ENCODE measurements around the gene DAGLA. TPM values are rescaled to one million over a fixed set of nuclear protein-coding genes. Genes with fewer than 3 reads are reported as not detected.

DAGLA gene
- total RNA-seq, 1 experiment from 2014 or later, result 3.1 TPM

- TF ChIP-seq, protein P1, sequence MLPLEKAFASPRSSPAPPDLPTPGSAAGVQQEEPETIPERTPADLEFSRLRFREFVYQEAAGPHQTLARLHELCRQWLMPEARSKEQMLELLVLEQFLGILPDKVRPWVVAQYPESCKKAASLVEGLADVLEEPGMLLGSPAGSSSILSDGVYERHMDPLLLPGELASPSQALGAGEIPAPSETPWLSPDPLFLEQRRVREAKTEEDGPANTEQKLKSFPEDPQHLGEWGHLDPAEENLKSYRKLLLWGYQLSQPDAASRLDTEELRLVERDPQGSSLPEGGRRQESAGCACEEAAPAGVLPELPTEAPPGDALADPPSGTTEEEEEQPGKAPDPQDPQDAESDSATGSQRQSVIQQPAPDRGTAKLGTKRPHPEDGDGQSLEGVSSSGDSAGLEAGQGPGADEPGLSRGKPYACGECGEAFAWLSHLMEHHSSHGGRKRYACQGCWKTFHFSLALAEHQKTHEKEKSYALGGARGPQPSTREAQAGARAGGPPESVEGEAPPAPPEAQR (CRISPR knock-in tag; IDR thresholded peaks at IDR 0.05), result no peak
- TF ChIP-seq, protein P2, sequence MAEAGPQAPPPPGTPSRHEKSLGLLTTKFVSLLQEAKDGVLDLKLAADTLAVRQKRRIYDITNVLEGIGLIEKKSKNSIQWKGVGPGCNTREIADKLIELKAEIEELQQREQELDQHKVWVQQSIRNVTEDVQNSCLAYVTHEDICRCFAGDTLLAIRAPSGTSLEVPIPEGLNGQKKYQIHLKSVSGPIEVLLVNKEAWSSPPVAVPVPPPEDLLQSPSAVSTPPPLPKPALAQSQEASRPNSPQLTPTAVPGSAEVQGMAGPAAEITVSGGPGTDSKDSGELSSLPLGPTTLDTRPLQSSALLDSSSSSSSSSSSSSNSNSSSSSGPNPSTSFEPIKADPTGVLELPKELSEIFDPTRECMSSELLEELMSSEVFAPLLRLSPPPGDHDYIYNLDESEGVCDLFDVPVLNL (CRISPR knock-in tag; IDR thresholded peaks at IDR 0.05; ENCODE audit: borderline replicate concordance, low read depth), result no peak
- TF ChIP-seq RORB (CRISPR knock-in tag; IDR thresholded peaks at IDR 0.05) (no peak), CREB1 (CRISPR knock-in tag; IDR thresholded peaks at IDR 0.05) (no peak)
These were observed 13.4 kb upstream of the DAGLA start (continued) for GRCh38 chr11:61666684-61667297.

GRCh38 chr11:61667684-61668305 lies 12.4 kb upstream of the DAGLA start:
- ChIA-PET CTCF (interaction anchor here (0.6 to 3.8 kb wide), 15 partner anchors 11 to 209 kb away, joined by 3 to 27 read pairs (median 4); partner anchors contain the start of gene SYT7), POLR2A (no interaction called here)
- ATAC-seq, result peak; percentile 49
- Mint-ChIP-seq H3K9me3 (no peaks in the 10 kb centered on the region), H3K4me1 (peaks cover 11% of the 10 kb centered on the region), H3K27ac (no peak overlapping the region), H3K27me3 (ENCODE audit: low read depth) (no peaks in the 10 kb centered on the region; the same call in 1 of the 2 replicates), H3K36me3 (no peaks in the 10 kb centered on the region), H3K4me3 (no peak overlapping the region)
- DNase-seq (ENCODE audit: low spot score), result no peak
- TF ChIP-seq PRDM15 (CRISPR knock-in tag; IDR thresholded peaks at IDR 0.05) (no peak), CREM (CRISPR knock-in tag; IDR thresholded peaks at IDR 0.05) (no peak), ATF6 (CRISPR knock-in tag; IDR thresholded peaks at IDR 0.05) (no peak), ZNF219 (CRISPR knock-in tag; IDR thresholded peaks at IDR 0.05; ENCODE audit: borderline replicate concordance) (no peak), FOXJ3 (CRISPR knock-in tag; IDR thresholded peaks at IDR 0.05; ENCODE audit: borderline replicate concordance) (no peak), NFE2L1 (CRISPR knock-in tag; IDR thresholded peaks at IDR 0.05) (no peak)

DNA sequence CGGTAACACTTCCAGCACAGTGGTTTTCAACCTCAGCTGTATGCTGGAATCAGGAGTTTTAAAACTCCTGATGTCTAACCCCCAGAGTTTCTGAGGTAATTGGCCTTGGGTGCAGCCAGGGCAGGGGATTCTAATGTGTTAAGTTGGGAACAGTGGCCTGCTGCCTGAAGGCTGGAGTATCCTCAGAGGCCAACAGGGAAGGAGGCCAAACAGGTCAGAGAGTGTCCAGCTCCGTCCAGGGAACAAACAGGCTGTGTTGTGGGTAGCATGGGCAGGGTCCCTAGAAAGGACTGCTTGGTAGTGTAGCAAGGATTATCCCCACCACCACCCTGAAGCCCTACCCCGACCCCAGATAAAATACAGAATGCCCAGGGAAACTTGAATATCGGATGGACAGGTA lies 10.8 kb upstream of the DAGLA start:
- H3K36me3 Mint-ChIP-seq, result no peaks in the 10 kb centered on the region
- H3K9me3 Mint-ChIP-seq, result no peaks in the 10 kb centered on the region
- DNase-seq (ENCODE audit: low spot score) (no peak), ATAC-seq (no peak)
- ChIA-PET POLR2A (no interaction called here), CTCF (interaction anchor here (0.6 to 3.8 kb wide), 4 partner anchors 35 to 102 kb away, joined by 3 to 27 read pairs (median 4); no protein-coding TSS in a partner anchor)
- H3K4me1 Mint-ChIP-seq, result peaks cover 11% of the 10 kb centered on the region
- no peak overlapping the region for H3K4me3 Mint-ChIP-seq
- no peak overlapping the region for H3K27ac Mint-ChIP-seq
- H3K27me3 Mint-ChIP-seq (ENCODE audit: low read depth), result no peaks in the 10 kb centered on the region; the same call in 1 of the 2 replicates
- TF ChIP-seq NFYB (CRISPR knock-in tag; conservative IDR thresholded peaks at IDR 0.05; ENCODE audit: low read depth) (no peak), SMAD4 (CRISPR knock-in tag; IDR thresholded peaks at IDR 0.05) (no peak), CREB1 (CRISPR knock-in tag; IDR thresholded peaks at IDR 0.05) (no peak), USF2 (CRISPR knock-in tag; IDR thresholded peaks at IDR 0.05) (no peak), GABPB1 (CRISPR knock-in tag; IDR thresholded peaks at IDR 0.05) (no peak), ZNF671 (CRISPR knock-in tag; IDR thresholded peaks at IDR 0.05) (no peak), OVOL2 (CRISPR knock-in tag; IDR thresholded peaks at IDR 0.05; ENCODE audit: borderline replicate concordance) (no peak), ATF6 (CRISPR knock-in tag; IDR thresholded peaks at IDR 0.05) (no peak), FOXP1 (CRISPR knock-in tag; IDR thresholded peaks at IDR 0.05; ENCODE audit: borderline replicate concordance) (no peak), ZNF219 (CRISPR knock-in tag; IDR thresholded peaks at IDR 0.05; ENCODE audit: borderline replicate concordance) (no peak), HMGA2 (CRISPR knock-in tag; IDR thresholded peaks at IDR 0.05) (no peak), ETV6 (CRISPR knock-in tag; IDR thresholded peaks at IDR 0.05) (no peak)
- TF ChIP-seq, protein P2 (CRISPR knock-in tag; IDR thresholded peaks at IDR 0.05; ENCODE audit: borderline replicate concordance, low read depth), result no peak

Data from WTC11 (cell line).